Ectodermal cell (in vitro differentiated cells): ENCODE measurements around the gene DBH.

Experiments
- H3K27ac ChIP-seq: 2 replicates; pipeline ENCODE4 v1.7.0; 2013; ENCODE audit warnings: mild to moderate bottlenecking, low read depth, low read length; ENCODE audit not compliant: insufficient read depth, poor library complexity, severe bottlenecking
- H3K27me3 ChIP-seq: 2 replicates; pipeline ENCODE4 v1.7.0; 2013; ENCODE audit warnings: mild to moderate bottlenecking, low read length; ENCODE audit not compliant: insufficient read depth, control insufficient read depth, poor library complexity, severe bottlenecking
- H3K36me3 ChIP-seq: one replicate; pipeline ENCODE4 v1.7.0; 2013; ENCODE audit warnings: low read length; ENCODE audit not compliant: control insufficient read depth, insufficient read depth
- H3K4me1 ChIP-seq: one replicate; pipeline ENCODE4 v1.7.0; 2013; ENCODE audit warnings: low read length; ENCODE audit not compliant: control insufficient read depth, insufficient read depth
- H3K4me3 ChIP-seq: 2 replicates; pipeline ENCODE4 v1.7.0; 2013; ENCODE audit warnings: low read depth, low read length, control low read depth; ENCODE audit not compliant: insufficient read depth
- H3K9me3 ChIP-seq: 2 replicates; pipeline ENCODE4 v1.7.0; 2013; ENCODE audit warnings: mild to moderate bottlenecking, low read length, moderate library complexity; ENCODE audit not compliant: control insufficient read depth
- WGBS, 2 experiments: methylation state at CpG; one replicate each; pipeline ENCODE4 v1.1.7; 2013; ENCODE audit warnings: missing lambda C conversion rate in 2 of 2; 5-methylcytosine and 5-hydroxymethylcytosine counted together

The DBH gene

GRCh38 chr9:133604856-133605255 lies 31.3 kb upstream of the DBH start:
- Histone ChIP-seq H3K9me3 (no peaks in the 10 kb centered on the region), H3K36me3 (no peaks in the 10 kb centered on the region), H3K27ac (no peak overlapping the region), H3K4me1 (peaks cover 5% of the 10 kb centered on the region), H3K4me3 (no peak overlapping the region), H3K27me3 (peaks cover 33% of the 10 kb centered on the region)
- WGBS, 2 experiments, result 82 to 86% methylated on average over 14 of the region's 14 CpGs

GRCh38 chr9:133605446-133605845 lies 30.7 kb upstream of the DBH start:
- Histone ChIP-seq H3K27ac (no peak overlapping the region), H3K4me1 (peaks cover 6% of the 10 kb centered on the region), H3K36me3 (no peaks in the 10 kb centered on the region), H3K4me3 (no peak overlapping the region), H3K27me3 (peaks cover 39% of the 10 kb centered on the region), H3K9me3 (no peaks in the 10 kb centered on the region)
- WGBS, 2 experiments, result 92 to 95% methylated on average over 17 of the region's 17 CpGs

GRCh38 chr9:133605856-133606707 lies 30.1 kb upstream of the DBH start:
- WGBS, 2 experiments, result 79 to 82% methylated on average over 16 of the region's 16 CpGs
- Histone ChIP-seq H3K27ac (no peak overlapping the region), H3K4me3 (no peak overlapping the region), H3K27me3 (peaks cover 45% of the 10 kb centered on the region), H3K4me1 (peaks cover 6% of the 10 kb centered on the region), H3K36me3 (no peaks in the 10 kb centered on the region), H3K9me3 (no peaks in the 10 kb centered on the region)

GRCh38 chr9:133606708-133607025 lies 29.5 kb upstream of the DBH start:
- H3K4me3 ChIP-seq, result no peak overlapping the region
- WGBS, 2 experiments, result 80 to 84% methylated on average over 8 of the region's 8 CpGs
- H3K36me3 ChIP-seq, result no peaks in the 10 kb centered on the region
- no peak overlapping the region for H3K27ac ChIP-seq
- no peaks in the 10 kb centered on the region for H3K9me3 ChIP-seq
- peaks cover 48% of the 10 kb centered on the region for H3K27me3 ChIP-seq
- peaks cover 6% of the 10 kb centered on the region for H3K4me1 ChIP-seq

- peaks cover 48% of the 10 kb centered on the region for H3K27me3 ChIP-seq
- H3K4me1 ChIP-seq, result peaks cover 6% of the 10 kb centered on the region
- no peak overlapping the region for H3K4me3 ChIP-seq
- H3K9me3 ChIP-seq, result no peaks in the 10 kb centered on the region
- WGBS, 2 experiments, result 79 to 82% methylated on average over 7 of the region's 7 CpGs
- H3K27ac ChIP-seq, result no peak overlapping the region
- no peaks in the 10 kb centered on the region for H3K36me3 ChIP-seq
These were observed 28.8 kb upstream of the DBH start for GRCh38 chr9:133607381-133607780.

GRCh38 chr9:133607976-133608375 lies 28.2 kb upstream of the DBH start:
- Histone ChIP-seq H3K27ac (no peak overlapping the region), H3K4me1 (peaks cover 6% of the 10 kb centered on the region), H3K9me3 (no peaks in the 10 kb centered on the region), H3K4me3 (no peak overlapping the region), H3K27me3 (peaks cover 48% of the 10 kb centered on the region), H3K36me3 (no peaks in the 10 kb centered on the region)
- WGBS, 2 experiments, result 92 to 95% methylated on average over 8 of the region's 8 CpGs

GRCh38 chr9:133608382-133608781 lies 27.8 kb upstream of the DBH start:
- Histone ChIP-seq H3K9me3 (no peaks in the 10 kb centered on the region), H3K27me3 (peaks cover 48% of the 10 kb centered on the region), H3K4me3 (no peak overlapping the region), H3K4me1 (peaks cover 6% of the 10 kb centered on the region), H3K36me3 (no peaks in the 10 kb centered on the region), H3K27ac (no peak overlapping the region)
- 75 to 76% methylated on average over 7 of the region's 7 CpGs for WGBS, 2 experiments

GRCh38 chr9:133608889-133609288 lies 27.3 kb upstream of the DBH start:
- H3K27ac ChIP-seq, result no peak overlapping the region
- H3K9me3 ChIP-seq, result no peaks in the 10 kb centered on the region
- peak overlapping the region; percentile 27 for H3K4me3 ChIP-seq
- H3K4me1 ChIP-seq, result peaks cover 6% of the 10 kb centered on the region
- WGBS, 2 experiments, result 14% methylated on average over 41 of the region's 41 CpGs
- peaks cover 48% of the 10 kb centered on the region for H3K27me3 ChIP-seq
- no peaks in the 10 kb centered on the region for H3K36me3 ChIP-seq

GRCh38 chr9:133609311-133610098 lies 26.7 kb upstream of the DBH start, which contains the start of gene FAM163B:
FAM163B (minus strand) TSS chr9:133609389; CDS start chr9:133580223, 29,166 bp downstream.
- WGBS, 2 experiments, result 10% methylated on average over 61 of the region's 61 CpGs
- no peak within 1 kb of the TSS for H3K27ac ChIP-seq
- peaks cover 48% of the 10 kb centered on the region for H3K27me3 ChIP-seq

GRCh38 chr9:133610845-133611244 lies 25.3 kb upstream of the DBH start:
- Histone ChIP-seq H3K27me3 (peaks cover 48% of the 10 kb centered on the region), H3K27ac (no peak overlapping the region), H3K9me3 (no peaks in the 10 kb centered on the region), H3K4me1 (peaks cover 14% of the 10 kb centered on the region), H3K36me3 (no peaks in the 10 kb centered on the region), H3K4me3 (no peak overlapping the region)
- WGBS, 2 experiments, result 93% methylated on average over 5 of the region's 5 CpGs

More at GRCh38 chr9:133609311-133610098, 26.7 kb upstream of the DBH start, which contains the start of gene FAM163B:
- Histone ChIP-seq H3K4me1 (peaks cover 7% of the 10 kb centered on the region), H3K4me3 (peak within 1 kb of the TSS; percentile 27), H3K36me3 (no peaks in the 10 kb centered on the region), H3K9me3 (no peaks in the 10 kb centered on the region)
